ENCODE data around the gene STAT6.
A peak's percentile ranks its signal among the peaks of the same experiment; 100 is the strongest.

STAT6 gene

DNA sequence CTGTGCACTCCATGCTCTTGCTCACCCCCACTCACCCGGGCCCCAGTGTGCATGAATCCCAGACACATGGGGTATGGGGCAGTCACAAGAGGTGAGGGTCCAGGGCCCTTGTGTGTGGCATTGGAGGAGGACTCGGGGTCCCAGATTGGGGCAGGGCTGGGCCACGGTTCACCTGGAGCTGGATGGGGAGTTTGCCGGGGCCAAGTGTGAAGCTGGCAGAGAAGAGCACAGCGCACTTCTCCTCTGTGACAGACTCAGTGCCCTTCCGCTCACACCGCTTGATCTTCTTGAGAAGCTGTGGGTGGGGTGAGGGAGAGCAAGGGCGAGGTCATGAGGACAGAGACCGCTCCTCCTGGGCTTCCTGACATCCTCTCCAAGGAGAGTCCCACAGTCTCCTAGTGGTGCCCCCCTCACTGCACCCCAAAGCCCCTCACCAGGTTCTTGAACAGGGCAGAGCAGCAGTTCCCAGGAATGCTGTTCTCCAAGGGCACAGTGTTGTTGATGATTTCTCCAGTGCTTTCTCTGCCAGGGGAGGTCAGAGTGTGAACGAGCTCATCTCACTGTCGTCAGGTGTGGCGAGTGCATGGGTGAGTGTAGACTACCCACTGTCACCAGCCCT lies 6.8 kb downstream of the STAT6 start:
- no peak for DNase-seq (ENCODE audit: low read depth in 3 of 3)

DNA sequence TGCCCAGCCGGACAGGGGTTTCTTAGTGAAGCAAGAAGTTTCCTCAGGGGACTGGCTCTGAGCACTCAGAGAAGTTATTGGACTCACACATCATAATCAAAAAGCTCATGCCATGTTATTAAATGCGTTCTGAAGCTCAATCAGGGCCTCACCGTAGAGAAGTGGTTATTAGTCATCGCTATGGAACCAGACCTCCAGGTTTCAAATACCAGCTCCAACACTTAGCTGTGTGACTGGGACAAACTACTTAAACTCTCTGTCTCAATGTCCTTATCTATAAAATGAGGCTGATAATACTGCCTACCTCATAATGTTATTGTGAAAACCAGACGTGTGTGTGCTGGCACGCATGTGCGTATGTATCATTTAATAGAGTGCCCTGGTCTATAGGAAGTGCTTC lies 7.3 kb downstream of the STAT6 start:
- DNase-seq (ENCODE audit: low read depth in 3 of 3) = no peak

DNA sequence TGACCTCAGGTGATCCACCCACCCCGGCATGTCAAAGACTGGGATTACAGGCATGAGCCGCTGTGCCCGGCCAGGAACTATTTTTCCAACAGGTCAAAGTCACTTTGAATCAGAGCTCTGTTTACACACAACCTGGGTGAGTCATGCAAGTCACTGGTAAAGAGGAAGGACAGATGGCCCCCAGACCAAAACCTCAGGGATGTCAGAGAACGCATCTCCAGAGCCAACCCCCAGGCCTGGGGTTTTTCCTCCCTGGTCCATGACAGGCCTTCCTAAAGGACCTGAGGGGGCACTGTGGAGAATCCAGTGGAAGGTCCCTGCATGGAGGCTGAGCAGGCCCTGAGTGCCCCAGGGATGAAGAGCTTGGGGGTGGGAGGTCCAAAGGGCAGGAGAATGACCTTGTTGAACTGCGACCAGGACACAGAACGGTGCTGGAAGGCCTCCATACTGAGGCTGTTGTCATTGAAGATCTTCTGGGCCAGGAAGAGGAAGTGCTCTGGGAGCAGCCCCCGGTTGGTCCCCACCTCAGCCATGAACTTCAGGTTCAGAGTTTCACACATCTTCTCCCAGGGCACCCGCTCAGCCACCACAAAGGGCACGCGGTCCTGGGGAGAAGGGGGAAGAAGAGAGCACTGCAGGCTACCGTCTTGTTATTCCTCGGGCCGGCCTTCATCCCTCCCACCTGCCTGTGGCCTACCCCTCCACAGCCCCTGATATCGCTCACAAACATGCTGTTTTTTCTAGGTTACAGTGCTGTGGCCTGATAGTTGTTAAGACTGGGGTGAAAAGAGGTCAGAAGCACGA lies 9.1 kb downstream of the STAT6 start:
- DNase-seq (ENCODE audit: low read depth in 3 of 3) = no peak

DNA sequence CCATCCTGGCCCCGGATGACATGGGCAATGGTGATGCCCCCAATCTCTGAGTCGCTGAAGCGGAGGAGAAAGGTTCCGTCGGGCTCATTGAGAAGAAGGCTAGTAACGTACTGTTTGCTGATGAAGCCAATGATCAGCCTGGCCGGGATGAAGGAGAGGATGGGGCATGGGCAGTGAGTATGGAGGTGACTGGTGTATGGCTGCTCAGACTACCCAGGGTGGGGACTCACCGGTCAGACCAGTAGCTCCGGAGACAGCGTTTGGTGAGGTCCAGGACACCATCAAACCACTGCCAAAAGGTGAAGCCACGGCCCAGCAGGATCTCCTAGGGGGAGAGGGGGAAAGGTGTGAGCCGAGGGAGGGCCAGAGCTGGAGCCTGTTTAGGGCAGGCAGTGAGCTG lies 11.4 kb downstream of the STAT6 start:
- no peak for DNase-seq (ENCODE audit: low read depth in 3 of 3)

DNA sequence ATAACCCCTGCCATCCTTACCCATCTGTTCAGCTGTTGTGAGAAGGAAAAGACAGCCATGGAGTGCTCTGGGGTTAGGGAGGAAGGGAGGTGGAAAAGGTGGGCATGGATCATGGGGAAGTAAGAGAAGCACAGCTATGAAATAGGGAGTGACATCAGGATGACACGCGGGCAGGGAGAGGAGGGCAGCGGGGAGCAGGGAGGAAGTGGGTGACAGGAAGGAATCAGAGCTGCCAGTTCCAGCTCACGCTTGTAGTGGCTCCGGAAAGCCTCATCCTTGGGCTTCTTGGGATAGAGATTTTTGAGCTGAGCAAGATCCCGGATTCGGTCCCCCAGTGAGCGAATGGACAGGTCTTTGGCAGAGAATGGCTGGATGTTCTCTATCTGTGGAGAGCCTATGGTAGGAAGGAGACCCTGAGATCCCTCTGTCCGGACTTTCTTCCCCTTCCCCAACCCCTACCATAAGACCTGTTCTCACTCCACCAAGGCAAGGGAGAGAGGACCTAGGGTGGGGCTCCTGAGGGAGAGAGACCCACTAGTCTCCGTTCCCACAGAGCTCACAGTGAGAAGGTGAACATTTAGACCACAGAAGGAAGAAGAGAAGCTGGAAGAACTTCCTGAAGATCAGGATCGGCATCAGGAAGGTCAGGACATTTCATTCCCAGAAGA lies 12.0 kb downstream of the STAT6 start:
- DNase-seq (ENCODE audit: low read depth in 3 of 3) = no peak

DNA sequence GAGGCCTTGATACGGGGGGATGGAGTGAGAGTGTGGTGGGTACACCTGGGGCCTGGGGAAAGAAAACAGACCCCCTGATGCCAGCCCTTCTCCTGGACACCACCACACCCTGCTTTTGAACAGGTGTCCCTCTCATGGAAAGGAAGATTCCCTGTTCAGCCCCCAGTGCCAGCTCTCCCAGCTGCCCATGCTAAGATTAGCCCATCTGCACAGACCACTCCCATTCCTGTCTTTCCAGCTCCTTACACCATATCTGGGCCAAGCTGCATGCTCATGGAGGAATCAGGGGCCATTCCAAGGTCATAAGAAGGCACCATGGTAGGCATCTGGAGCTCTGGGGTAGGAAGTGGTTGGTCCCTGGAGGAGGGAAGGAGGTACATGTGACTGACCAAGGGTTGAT lies 12.6 kb downstream of the STAT6 start:
- no peak for DNase-seq (ENCODE audit: low read depth in 3 of 3)

DNA sequence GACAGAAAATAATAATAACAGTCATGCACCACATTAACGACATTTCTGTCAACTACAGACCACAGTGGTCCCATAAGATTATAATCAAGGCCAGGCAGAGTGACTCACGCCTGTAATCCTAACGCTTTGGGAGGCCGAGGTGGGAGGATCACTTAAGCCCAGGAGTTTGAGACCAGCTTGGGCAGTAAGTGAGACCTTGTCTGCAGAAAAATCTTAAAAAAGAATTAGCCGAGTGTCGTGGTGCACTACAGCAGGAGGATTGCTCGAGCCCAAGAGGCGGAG lies 13.7 kb downstream of the STAT6 start:
- DNase-seq (ENCODE audit: low read depth in 3 of 3) = no peak

DNA sequence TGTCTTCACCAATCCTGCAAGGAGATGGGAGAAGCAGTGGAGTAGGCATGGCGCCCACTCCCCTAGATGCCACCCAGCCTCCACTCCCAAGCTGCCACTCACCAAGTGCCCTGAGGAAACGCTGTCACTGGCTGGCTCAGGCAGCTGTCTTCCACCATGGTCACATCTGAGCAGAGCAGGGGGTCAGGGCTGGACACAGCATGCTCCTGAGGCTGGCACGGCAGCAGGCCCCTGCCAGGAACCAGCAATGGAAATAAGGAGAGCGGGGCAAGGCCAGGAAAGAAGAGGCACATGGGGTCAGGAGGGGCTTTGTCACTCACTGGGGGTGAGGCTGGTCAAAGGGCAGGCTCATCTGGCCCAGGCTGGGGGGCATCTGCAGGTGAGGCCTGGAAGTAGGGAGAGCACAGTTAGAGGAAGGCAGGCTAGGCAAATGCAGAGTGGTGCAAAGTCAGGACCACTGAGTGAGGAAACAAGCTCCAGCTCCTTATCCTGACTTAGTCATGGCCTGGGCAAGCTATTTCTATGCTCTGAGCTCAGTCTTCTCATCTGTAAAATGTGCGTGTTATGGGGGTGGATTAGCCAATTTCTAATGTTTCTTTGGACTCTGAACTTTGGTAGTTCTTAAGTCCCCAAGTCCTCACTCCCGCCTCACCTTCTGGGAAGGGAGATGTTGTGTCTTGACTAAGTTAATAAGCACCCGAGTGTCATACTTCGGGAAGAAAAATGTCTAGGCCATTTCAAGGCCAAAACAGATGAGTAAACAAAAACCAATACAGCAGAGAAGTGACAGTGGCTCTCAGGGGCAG lies 14.2 kb downstream of the STAT6 start:
- DNase-seq (ENCODE audit: low read depth in 3 of 3) = no peak

DNA sequence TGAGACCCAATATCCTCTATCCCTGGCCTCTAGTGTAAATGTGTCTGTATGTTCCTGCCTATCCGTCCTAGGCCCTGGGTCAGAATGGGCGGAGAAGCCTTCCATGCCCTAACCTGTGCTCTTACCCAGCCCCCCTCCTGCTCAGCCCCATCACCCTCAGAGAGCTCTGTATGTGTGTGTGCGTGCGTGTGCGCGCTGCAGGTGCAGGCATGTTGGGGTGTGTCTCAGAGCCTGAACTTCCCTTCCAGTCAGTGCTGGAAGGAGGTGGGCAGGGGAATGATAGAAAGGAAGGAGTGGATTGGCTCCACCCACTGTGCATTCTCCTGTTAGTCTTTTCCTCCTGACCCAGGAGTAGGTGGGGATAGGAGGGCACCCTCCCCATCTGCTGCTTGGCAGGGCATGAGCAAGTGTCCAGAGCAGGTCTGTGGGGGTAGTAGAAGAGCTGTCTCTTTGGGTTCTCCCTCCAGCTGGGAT lies 15.0 kb downstream of the STAT6 start:
- DNase-seq (ENCODE audit: low read depth in 3 of 3) = no peak

DNA sequence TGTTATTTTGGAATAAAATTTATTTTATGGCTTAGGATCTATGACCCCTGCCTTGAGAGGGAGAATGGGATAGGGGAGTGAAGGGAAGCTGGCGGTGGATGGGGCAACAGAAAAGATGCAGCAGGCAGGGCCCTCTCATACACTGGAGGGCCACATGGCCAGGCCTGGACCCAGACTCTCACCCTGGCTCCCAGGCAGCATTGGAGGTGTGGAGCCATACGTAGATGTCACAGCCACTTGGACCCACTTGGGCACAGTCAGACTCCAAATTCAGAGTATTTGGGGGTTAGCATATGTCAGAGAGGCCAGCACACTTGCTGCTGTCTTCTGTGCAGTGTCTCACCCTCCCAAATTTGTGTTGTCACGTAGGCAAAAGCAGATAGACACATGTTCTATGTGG lies 15.7 kb downstream of the STAT6 start:
- DNase-seq (ENCODE audit: low read depth in 3 of 3) = no peak

DNA sequence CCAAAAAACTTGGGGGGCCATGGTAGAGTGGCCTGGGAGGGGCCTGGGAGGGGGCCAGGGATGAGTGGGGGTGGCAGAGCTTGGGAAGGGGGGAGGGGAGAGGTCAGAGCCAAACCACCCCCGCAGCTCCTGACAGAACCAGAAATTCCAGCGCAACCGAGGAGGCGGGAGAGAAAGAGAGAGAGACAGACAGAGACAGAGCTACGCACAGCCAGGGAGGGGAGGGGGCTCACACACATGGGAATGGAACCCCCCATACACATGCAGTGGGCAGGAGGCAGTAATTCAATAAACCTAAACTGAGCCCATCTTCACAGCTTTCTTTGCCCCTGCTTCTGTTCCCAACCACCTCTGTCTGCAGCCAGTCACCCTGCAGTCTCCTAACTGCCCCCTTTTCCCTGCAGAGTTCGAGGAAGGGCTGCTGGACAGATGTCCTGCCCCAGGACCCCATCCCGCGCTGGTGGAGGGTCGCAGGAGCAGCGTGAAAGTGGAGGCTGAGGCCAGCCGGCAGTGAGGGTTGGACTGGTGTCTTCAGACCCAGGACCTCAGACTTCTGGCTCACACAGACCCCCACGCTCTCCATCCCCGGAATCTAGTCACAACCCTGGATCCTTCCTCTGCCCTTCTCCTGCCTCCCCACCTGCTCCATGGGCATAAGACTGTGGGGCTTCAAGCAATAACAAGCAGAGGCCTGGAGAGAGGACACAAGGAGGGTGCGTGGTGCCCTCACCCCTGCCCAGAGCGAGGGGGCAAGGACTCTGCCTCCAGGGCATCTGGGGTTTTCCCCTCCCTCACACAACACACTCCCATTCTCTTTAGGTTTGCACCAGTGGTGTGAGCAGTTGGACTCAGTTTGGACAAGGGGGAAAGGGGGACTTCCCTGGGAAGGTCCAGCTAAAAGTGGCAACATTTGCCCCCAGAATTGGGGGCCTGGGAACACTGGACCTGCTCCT lies 16.7 kb downstream of the STAT6 start:
- DNase-seq (ENCODE audit: low read depth in 3 of 3) = no peak

DNA sequence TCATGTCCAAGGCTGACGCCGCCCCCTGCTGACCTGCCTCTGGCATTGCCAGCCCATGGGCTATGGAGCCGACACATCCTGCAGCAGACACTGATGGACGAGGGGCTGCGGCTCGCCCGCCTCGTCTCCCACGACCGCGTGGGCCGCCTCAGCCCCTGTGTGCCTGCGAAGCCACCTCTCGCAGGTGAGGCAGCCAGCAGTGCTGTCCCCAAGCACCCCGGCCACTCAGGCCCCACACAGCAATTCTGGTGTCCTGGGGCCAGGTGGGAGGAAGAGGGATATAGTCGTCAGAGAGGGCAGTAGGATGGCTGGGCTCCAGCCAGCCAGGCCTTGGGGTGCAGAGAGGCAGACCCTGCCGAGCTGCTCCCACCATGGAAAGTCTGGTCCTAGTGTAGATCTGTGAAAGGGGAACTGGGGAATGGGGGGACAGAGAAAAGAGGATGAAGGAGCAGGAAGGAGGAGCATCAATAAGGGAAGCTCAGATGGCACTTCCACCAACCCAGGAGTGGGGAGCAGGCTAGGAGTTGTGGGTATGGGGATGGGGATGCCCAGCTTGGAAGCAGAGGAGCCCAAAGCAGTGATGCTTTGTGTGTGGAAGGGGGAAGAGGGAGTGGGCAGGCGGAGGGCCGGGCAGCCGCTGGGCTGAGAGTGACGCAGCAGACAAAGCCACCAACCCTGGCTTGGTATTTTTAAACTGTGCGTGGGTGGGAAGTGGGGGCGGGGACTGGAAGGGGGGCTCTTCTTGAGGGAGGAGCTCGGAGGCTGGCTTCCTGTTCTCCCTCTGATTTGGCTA lies 17.6 kb downstream of the STAT6 start:
- DNase-seq (ENCODE audit: low read depth in 3 of 3) = peak; percentile 62 to 77 (median 72)

DNA sequence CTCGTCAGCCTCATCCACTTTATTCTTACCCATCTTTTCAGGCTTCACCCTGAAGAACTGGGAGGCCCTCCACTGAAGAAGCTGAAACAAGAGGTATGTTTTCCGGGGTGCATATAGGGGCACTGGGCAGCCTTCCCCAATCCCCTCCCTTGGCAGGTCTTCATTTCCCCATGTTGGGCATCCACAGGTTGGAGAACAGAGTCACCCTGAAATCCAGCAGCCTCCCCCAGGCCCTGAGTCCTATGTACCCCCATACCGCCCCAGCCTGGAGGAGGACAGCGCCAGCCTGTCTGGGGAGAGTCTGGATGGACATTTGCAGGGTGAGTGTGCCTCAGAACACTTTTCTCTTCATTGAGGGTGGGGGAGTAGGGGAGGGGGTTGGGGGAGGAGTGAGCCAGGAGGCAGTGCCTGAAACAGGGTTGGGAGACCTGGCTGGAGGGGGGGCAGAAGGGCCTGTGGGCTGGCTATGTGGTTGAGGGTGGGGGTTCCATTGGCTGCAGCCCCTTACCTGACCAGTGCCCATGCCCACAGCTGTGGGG lies 18.2 kb downstream of the STAT6 start:
- no peak for DNase-seq (ENCODE audit: low read depth in 3 of 3)

DNA sequence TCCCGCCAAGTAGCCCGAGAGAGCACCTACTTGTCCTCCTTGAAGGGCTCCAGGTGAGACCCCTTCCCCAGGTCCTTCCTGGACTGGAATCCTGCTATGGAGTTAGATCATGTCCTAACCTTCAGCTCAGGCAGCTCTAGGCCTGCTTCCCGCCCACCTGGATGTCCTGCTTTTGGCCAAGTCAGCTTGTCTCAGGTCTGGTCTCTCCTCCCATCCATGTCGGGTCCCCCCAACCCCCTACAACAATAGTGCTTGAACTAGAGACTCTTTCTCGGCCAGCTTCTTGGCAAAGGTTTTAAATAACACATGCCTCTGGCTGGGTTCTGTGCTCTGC lies 18.7 kb downstream of the STAT6 start:
- DNase-seq (ENCODE audit: low read depth in 3 of 3) = no peak

DNA sequence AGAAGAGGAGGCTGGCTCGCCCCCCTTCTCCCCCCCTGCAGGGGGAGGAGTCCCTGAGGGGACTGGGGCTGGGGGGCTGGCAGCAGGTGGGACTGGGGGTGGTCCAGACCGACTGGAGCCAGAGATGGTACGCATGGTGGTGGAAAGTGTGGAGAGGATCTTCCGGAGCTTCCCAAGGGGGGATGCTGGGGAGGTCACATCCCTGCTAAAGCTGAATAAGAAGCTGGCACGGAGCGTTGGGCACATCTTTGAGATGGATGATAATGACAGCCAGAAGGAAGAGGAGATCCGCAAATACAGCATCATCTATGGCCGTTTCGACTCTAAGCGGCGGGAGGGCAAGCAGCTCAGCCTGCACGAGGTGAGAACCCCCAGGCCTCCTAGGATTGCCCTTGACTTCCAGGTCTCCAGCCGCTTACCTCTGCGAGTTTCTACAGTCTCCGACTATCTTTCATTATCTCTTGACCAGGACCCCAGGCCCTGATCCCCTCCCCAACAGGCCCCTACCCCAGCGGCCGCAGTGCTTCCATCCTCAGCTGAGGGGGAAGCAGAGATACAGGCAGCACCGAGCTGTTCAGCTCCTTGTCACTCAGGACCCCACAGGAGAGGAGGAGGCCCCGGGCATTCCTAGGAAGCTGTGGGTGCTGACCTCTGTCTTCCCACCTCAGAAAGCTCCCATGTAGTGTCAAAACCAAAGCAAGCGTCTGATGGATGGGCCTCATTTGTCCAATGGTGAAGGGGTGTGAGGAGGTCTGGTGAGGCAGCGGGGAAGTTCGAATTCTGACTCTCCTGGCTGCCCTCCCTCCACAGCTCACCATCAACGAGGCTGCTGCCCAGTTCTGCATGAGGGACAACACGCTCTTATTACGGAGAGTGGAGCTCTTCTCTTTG lies 19.3 kb downstream of the STAT6 start:
- DNase-seq (ENCODE audit: low read depth in 3 of 3) = no peak

DNA sequence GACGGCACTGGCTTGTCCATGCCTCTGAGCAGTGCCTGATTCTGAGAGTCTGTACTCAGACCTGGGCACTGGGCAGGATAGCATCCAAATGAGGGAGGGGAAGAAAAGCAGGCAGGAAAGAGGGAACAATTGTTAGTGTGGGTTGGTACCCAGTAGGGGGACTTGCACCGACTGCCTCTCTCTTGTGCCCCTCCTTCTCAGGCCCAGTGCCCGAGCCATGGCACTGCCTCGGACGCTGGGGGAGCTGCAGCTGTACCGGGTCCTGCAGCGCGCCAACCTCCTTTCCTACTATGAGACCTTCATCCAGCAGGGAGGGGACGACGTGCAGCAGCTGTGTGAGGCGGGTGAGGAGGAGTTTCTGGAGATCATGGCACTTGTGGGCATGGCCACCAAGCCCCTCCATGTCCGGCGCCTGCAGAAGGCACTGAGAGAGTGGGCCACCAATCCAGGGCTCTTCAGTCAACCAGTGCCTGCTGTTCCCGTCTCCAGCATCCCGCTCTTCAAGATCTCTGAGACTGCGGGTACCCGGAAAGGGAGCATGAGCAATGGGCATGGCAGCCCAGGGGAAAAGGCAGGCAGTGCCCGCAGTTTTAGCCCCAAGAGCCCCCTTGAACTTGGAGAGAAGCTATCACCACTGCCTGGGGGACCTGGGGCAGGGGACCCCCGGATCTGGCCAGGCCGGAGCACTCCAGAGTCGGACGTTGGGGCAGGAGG lies 20.1 kb downstream of the STAT6 start:
- DNase-seq (ENCODE audit: low read depth in 3 of 3) = no peak

DNA sequence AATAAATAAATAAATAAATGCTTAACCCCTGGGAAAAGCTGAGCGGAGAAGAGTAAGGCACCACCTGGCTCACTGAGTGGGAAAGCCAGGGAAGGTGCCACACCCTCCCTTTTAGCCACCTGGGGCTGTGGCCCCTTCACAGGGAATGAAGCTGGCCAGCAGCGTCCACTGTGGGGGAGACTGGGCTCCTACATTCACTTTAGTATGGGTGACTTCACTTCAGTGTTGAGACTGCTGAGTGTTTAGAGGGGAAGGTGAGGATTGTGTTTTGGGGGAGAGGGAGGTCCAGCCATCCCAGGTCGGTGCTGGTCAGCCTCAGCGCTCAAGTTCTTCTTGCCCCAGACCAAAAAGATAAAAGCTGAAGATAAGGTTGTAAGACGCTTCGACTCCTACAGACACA lies 20.7 kb downstream of the STAT6 start:
- DNase-seq (ENCODE audit: low read depth in 3 of 3) = no peak
